Calu3 (cell line): Measurements from ENCODE around the gene AP1M1. TPM values are rescaled to one million over a fixed set of nuclear protein-coding genes. Genes with fewer than 3 reads are reported as not detected.

ENCODE experiments used
- BruUV-seq: library from RNA; stranded (reverse); fragments of 400-500 nt; replicated peaks from 2 replicates; lab custom pipeline; 2021; lab: Mats Ljungman, UMichigan
- CTCF ChIA-PET: fragments of 300-600 bp; sonication (Branson Sonifier 250); formaldehyde crosslinking; loops from one replicate; lab custom pipeline; 2022; ENCODE audit warnings: antibody characterized with exemption; lab: Charles Lee
- DNase-seq: peaks from one replicate; pipeline ENCODE4 v3.0.0; 2022
- H3K27ac Mint-ChIP-seq: one replicate; pipeline ENCODE4 v1.8.0; 2022; ENCODE audit warnings: mixed read lengths; ENCODE audit not compliant: unreplicated experiment
- H3K27me3 Mint-ChIP-seq: one replicate; pipeline ENCODE4 v1.8.0; 2022; ENCODE audit warnings: mixed read lengths; ENCODE audit not compliant: unreplicated experiment
- H3K36me3 Mint-ChIP-seq: one replicate; pipeline ENCODE4 v1.8.0; 2022; ENCODE audit warnings: mild to moderate bottlenecking, moderate library complexity, mixed read lengths; ENCODE audit not compliant: insufficient read depth, unreplicated experiment
- H3K4me1 Mint-ChIP-seq: one replicate; pipeline ENCODE4 v1.8.0; 2022; ENCODE audit warnings: mild to moderate bottlenecking, low read depth, mixed read lengths; ENCODE audit not compliant: unreplicated experiment
- H3K4me3 Mint-ChIP-seq: one replicate; pipeline ENCODE4 v1.8.0; 2022; ENCODE audit warnings: mild to moderate bottlenecking, low read depth, moderate library complexity, mixed read lengths; ENCODE audit not compliant: unreplicated experiment
- H3K9me3 Mint-ChIP-seq: one replicate; pipeline ENCODE4 v1.8.0; 2022; ENCODE audit warnings: low read depth, mixed read lengths; ENCODE audit not compliant: unreplicated experiment
- CTCF ChIP-seq: fragments of 200-600 bp; IDR thresholded peaks from one replicate; pipeline ENCODE4 v1.8.0; 2022; ENCODE audit warnings: antibody characterized with exemption; ENCODE audit not compliant: unreplicated experiment
- intact Hi-C: fragments of 100-400 bp; cut with micrococcal nuclease; formaldehyde crosslinking; loops from one replicate; pipeline ENCODE4 v1.10.0; 2022; ENCODE audit not compliant: unreplicated experiment
- total RNA-seq: library from RNA; stranded (reverse); gene quantifications from 2 replicates; pipeline ENCODE4 v1.2.3, GENCODE V29; 2022

AP1M1 gene
- total RNA-seq, 1 experiment from 2014 or later: 31.5 TPM

- no TSS peak for BruUV-seq
- H3K27me3 Mint-ChIP-seq: no peaks in the 10 kb centered on the region
- intact Hi-C loops: no loop called here
Measured at GRCh38 chr19:16166417-16166816, 31.3 kb upstream of the AP1M1 start.

DNA sequence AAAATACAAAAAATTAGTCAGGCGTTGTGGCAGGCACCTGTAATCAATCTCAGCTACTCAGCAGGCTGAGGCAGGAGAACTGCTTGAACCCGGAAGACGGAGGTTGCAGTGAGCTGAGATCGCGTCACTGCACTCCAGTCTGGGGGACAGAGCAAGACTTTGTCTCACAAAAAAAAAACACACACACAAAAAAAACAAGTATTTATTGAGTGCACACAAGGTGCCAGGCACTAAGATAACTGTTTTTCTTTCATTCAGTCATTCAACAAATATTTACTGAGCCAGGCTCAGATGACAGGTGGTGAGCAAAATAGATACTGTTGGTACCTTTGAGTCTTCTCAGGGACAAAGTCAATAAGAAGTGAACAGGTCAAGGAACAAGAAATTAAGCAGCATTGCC is 30.7 kb upstream of the AP1M1 start:
- H3K9me3 Mint-ChIP-seq: no peaks in the 10 kb centered on the region
- no peak for DNase-seq
- no peak for TF ChIP-seq CTCF
- no peaks in the 10 kb centered on the region for H3K4me1 Mint-ChIP-seq
- no peak overlapping the region for H3K27ac Mint-ChIP-seq
- peaks cover under 1% of the 10 kb centered on the region for H3K36me3 Mint-ChIP-seq
- CTCF ChIA-PET: no interaction called here
- intact Hi-C loops: no loop called here
- H3K27me3 Mint-ChIP-seq: no peaks in the 10 kb centered on the region
- H3K4me3 Mint-ChIP-seq: no peak overlapping the region
- BruUV-seq: no TSS peak

More at GRCh38 chr19:16166417-16166816, 31.3 kb upstream of the AP1M1 start:
- Mint-ChIP-seq H3K9me3 (no peaks in the 10 kb centered on the region), H3K36me3 (peaks cover 4% of the 10 kb centered on the region), H3K4me1 (peaks cover 2% of the 10 kb centered on the region), H3K27ac (no peak overlapping the region), H3K4me3 (no peak overlapping the region)
- CTCF ChIA-PET: no interaction called here
- DNase-seq: no peak
- TF ChIP-seq CTCF: no peak

- no peak overlapping the region for H3K4me3 Mint-ChIP-seq
- H3K9me3 Mint-ChIP-seq: no peaks in the 10 kb centered on the region
- DNase-seq: no peak
- intact Hi-C loops: no loop called here
- CTCF ChIA-PET: interaction anchor here (0.7 kb wide), 1 partner anchor 1533 kb away, joined by 3 read pairs; no protein-coding TSS in a partner anchor
- TF ChIP-seq CTCF: no peak
- peaks cover 13% of the 10 kb centered on the region for H3K4me1 Mint-ChIP-seq
- no TSS peak for BruUV-seq
- no peak overlapping the region for H3K27ac Mint-ChIP-seq
- no peaks in the 10 kb centered on the region for H3K27me3 Mint-ChIP-seq
- H3K36me3 Mint-ChIP-seq: no peaks in the 10 kb centered on the region
Measured at GRCh38 chr19:16168465-16169081, 29.1 kb upstream of the AP1M1 start.

- CTCF ChIA-PET: no interaction called here
- intact Hi-C loops: no loop called here
- H3K27me3 Mint-ChIP-seq: no peaks in the 10 kb centered on the region
- no TSS peak for BruUV-seq
- H3K9me3 Mint-ChIP-seq: no peaks in the 10 kb centered on the region
- no peak for DNase-seq
- H3K4me3 Mint-ChIP-seq: no peak overlapping the region
- H3K4me1 Mint-ChIP-seq: peaks cover 14% of the 10 kb centered on the region
- no peak for TF ChIP-seq CTCF
- H3K36me3 Mint-ChIP-seq: no peaks in the 10 kb centered on the region
- H3K27ac Mint-ChIP-seq: no peak overlapping the region
Measured at GRCh38 chr19:16170134-16170533, 27.6 kb upstream of the AP1M1 start.
